PFSK-1 (cell line): ENCODE results near the gene FAXDC2.

ENCODE experiments used
- FOXP2 ChIP-seq: optimal IDR thresholded peaks from 2 replicates; pipeline ENCODE3; 2011; ENCODE audit warnings: borderline replicate concordance, control low read depth, inconsistent platforms; ENCODE audit not compliant: insufficient read depth; ENCODE audit errors: extremely low read length, extremely low read depth
- POLR2AphosphoS5 ChIP-seq: IDR thresholded peaks from 2 replicates; pipeline ENCODE4 v1.6.1; 2012; ENCODE audit warnings: low read depth, mild to moderate bottlenecking, control low read depth, low read length, moderate library complexity
- SIN3A ChIP-seq: IDR thresholded peaks from 2 replicates; pipeline ENCODE4 v1.6.1; 2012; ENCODE audit warnings: mild to moderate bottlenecking, low read length, moderate library complexity, borderline replicate concordance; ENCODE audit not compliant: insufficient read depth
- TAF1 ChIP-seq: IDR thresholded peaks from 2 replicates; pipeline ENCODE4 v1.6.1; 2012; ENCODE audit warnings: low read length, control low read depth, borderline replicate concordance; ENCODE audit not compliant: insufficient read depth
- TF ChIP-seq, protein P1 (sequence below), 2 experiments: IDR thresholded peaks; 2 replicates each; pipeline versions ENCODE4 v1.6.1 to v1.8.0; 2011 to 2012; ENCODE audit warnings: low read depth in 2 of 2, low read length in 2 of 2, control low read depth in 1 of 2, inconsistent platforms in 1 of 2, mild to moderate bottlenecking in 1 of 2, moderate library complexity in 1 of 2; ENCODE audit not compliant: insufficient read depth in 1 of 2

The FAXDC2 gene

DNA sequence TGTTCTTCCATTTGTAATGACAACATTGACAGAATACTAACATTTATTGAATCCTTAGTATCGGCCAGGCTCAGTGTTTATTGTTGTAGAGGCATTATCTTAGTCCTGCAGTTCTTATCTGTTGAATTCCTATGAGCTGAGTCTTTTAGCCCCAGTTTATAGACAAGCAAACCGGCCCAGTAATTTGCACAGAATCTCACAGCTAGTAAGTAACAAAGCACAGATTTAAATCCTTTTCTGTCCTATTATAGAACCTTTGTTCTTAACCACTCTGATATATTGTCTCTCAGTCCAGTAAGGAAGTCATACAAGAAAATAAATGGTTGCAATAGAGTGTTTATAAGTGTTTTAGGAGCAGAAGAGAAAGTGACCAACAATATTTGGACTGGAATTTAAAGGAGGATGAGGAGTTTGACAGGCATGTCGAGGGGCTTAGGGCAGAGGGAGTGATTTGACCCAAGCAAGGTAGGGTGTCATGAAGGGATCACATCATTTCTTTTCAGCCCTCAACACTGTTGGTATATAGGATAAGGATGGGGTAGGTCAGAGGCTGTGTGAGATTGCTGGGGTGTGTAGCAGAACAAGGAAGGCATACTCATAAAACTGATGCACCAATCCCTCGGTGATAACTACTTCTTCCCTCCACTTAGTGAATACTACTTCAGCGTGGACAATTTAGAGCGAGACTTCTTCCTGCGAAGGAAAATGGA is 55.7 kb downstream of the FAXDC2 start:
- no peak for TF ChIP-seq POLR2AphosphoS5

DNA sequence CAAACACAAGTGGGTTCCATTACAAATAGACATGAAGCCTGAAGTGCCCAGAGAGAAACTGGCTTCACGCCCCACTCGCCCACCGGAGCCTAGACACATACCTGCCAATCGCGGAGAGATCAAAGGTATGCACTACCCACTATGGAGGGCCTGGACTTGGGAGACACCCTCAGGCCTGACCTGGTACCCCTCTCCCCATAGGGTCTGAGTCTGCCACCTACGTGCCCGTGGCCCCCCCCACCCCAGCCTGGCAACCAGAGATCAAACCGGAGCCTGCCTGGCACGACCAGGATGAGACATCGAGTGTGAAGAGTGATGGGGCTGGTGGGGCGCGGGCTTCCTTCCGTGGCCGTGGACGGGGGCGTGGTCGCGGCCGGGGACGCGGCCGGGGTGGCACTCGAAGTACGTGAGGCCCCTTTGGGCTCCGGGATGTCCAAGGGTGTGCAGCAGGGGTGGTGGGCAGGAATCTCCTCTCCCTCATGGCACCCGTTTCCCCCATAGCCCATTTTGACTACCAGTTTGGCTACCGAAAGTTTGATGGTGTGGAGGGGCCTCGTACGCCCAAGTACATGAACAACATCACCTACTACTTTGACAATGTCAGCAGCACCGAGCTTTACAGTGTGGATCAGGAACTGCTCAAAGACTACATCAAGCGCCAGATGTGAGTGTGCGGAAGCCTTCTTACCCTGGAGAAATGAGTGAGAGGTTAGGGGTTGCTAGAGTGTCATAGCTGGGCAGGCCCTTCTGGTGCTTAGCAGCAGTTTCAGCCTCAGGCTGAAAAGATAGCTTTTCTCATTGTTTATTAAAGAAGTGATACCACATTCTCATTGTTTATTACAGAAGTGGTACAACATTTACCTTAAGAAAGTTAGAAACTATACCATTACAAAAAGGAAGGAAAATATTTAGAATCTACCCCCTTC is 56.5 kb downstream of the FAXDC2 start:
- TF ChIP-seq SIN3A (no peak), POLR2AphosphoS5 (no peak), FOXP2 (no peak), TAF1 (no peak)
- TF ChIP-seq, protein P1, sequence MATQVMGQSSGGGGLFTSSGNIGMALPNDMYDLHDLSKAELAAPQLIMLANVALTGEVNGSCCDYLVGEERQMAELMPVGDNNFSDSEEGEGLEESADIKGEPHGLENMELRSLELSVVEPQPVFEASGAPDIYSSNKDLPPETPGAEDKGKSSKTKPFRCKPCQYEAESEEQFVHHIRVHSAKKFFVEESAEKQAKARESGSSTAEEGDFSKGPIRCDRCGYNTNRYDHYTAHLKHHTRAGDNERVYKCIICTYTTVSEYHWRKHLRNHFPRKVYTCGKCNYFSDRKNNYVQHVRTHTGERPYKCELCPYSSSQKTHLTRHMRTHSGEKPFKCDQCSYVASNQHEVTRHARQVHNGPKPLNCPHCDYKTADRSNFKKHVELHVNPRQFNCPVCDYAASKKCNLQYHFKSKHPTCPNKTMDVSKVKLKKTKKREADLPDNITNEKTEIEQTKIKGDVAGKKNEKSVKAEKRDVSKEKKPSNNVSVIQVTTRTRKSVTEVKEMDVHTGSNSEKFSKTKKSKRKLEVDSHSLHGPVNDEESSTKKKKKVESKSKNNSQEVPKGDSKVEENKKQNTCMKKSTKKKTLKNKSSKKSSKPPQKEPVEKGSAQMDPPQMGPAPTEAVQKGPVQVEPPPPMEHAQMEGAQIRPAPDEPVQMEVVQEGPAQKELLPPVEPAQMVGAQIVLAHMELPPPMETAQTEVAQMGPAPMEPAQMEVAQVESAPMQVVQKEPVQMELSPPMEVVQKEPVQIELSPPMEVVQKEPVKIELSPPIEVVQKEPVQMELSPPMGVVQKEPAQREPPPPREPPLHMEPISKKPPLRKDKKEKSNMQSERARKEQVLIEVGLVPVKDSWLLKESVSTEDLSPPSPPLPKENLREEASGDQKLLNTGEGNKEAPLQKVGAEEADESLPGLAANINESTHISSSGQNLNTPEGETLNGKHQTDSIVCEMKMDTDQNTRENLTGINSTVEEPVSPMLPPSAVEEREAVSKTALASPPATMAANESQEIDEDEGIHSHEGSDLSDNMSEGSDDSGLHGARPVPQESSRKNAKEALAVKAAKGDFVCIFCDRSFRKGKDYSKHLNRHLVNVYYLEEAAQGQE (IDR thresholded peaks at IDR 0.05; ENCODE audit: insufficient read depth in 1 of 2, low read depth in 2 of 2, low read length in 2 of 2) = no peak

DNA sequence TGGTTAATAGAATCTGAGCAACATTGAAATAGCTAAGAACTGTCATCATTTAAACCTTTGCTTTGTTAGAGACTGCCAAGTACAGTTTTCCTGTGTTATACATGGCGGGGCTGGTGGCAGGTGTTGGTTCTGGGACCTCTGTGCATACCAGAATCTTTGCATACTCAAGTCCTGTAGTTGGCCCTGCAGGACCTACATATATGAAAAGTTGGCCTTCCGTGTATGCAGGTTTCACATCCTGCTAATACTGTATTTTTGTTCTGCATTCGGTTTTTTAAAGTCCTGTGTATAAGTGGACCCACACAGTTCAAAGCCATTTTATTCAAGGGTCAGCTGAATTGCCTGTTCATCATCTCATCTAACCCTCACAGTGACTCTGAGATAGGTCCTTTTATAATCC is 58.9 kb downstream of the FAXDC2 start:
- no peak for TF ChIP-seq POLR2AphosphoS5
- TF ChIP-seq, protein P1 (IDR thresholded peaks at IDR 0.05; ENCODE audit: insufficient read depth in 1 of 2, low read depth in 2 of 2, low read length in 2 of 2) = no peak
- TF ChIP-seq FOXP2 = no peak
- no peak for TF ChIP-seq SIN3A
- TF ChIP-seq TAF1 = no peak

DNA sequence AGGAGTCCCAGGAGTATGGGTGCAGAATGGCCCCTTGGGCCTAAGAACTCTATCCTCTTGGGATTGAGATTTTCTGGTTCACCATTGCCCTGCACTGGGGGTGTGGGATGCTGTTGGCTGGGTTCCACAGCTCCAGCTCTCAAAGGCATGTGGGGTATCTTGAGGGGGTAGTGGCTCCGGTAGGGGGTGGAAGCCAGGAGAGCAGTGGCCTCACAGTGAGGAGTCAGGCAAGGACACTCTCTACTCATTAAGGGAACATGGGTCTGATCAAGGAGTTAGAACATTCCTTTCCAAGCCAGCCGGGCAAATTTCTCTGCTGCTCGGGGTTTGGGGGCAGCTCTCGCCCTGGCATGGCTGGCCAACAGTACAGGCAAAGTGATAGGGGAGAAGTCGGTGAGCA is 62.2 kb downstream of the FAXDC2 start:
- TF ChIP-seq SIN3A (no peak), POLR2AphosphoS5 (no peak), TAF1 (no peak), FOXP2 (no peak)
- TF ChIP-seq, protein P1 (IDR thresholded peaks at IDR 0.05; ENCODE audit: insufficient read depth in 1 of 2, low read depth in 2 of 2, low read length in 2 of 2) = no peak

DNA sequence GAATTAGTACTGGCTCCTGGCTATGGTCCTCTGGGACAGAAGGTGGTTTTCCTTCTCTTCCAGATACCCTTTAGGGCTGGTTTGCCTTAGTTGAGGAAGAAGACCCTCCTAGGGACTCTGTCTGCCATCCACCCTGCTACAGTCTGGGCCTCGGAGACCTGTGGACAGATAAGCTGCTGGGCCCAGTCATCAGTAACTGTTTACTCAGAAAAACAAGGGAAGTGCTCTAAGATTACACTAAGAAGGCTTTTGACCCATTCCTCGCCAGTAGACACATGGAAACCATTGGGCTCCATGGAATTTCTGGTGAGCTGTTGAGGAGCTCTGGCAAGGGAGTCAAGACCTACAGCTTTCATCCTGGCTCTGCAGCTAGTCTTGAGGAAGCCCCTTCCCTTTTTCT is 64.0 kb downstream of the FAXDC2 start:
- TF ChIP-seq POLR2AphosphoS5 (no peak), SIN3A (no peak), FOXP2 (no peak), TAF1 (no peak)
- TF ChIP-seq, protein P1 (IDR thresholded peaks at IDR 0.05; ENCODE audit: insufficient read depth in 1 of 2, low read depth in 2 of 2, low read length in 2 of 2) = no peak
